HAP-1 (cell line): ENCODE results near the gene TM7SF3.

Experiments used
- DNase-seq, 2 experiments: peaks; one replicate each; pipeline ENCODE4 v3.0.0-alpha.2; 2016 to 2020; ENCODE audit warnings: low spot score in 2 of 2
- H3K27me3 ChIP-seq: fragments of 250-450 bp; sonication (Bioruptor Pico); 2 replicates; pipeline ENCODE4 v1.5.1; 2020; ENCODE audit warnings: low read depth, mild to moderate bottlenecking, moderate library complexity
- H3K36me3 ChIP-seq: fragments of 250-450 bp; sonication (Bioruptor Pico); replicated peaks from 2 replicates; pipeline ENCODE4 v1.5.1; 2020; ENCODE audit warnings: mild to moderate bottlenecking
- H3K4me1 ChIP-seq: fragments of 250-450 bp; sonication (Bioruptor Pico); 2 replicates; pipeline ENCODE4 v1.5.1; 2020; ENCODE audit warnings: mild to moderate bottlenecking
- H3K4me3 ChIP-seq: fragments of 250-450 bp; sonication (Bioruptor Pico); 2 replicates; pipeline ENCODE4 v1.5.1; 2020; ENCODE audit warnings: mild to moderate bottlenecking, moderate library complexity
- H3K9me3 ChIP-seq: fragments of 250-450 bp; sonication (Bioruptor Pico); 2 replicates; pipeline ENCODE4 v1.5.1; 2020; ENCODE audit warnings: mild to moderate bottlenecking, moderate library complexity
- in situ Hi-C: fragments of 300-500 bp; cut with MboI; formaldehyde crosslinking; loops from 3 replicates; pipeline ENCODE4 v1.14.3; 2020; ENCODE audit warnings: low sequenced_read_pairs, inconsistent platforms, mixed read lengths

TM7SF3 gene

GRCh38 chr12:26941215-26941594, 73.0 kb downstream of the TM7SF3 start:
- in situ Hi-C loops = no loop called here
- H3K27me3 ChIP-seq = no peaks in the 10 kb centered on the region
- 0 out of 2 replicates have a peak, but pooled peaks cover 3% of the 10 kb centered on the region for H3K36me3 ChIP-seq
- H3K4me1 ChIP-seq = peaks cover 10% of the 10 kb centered on the region
- no peak for DNase-seq
- H3K4me3 ChIP-seq = no peak overlapping the region
- H3K9me3 ChIP-seq = no peaks in the 10 kb centered on the region; the same call in 1 of the 2 replicates

- H3K4me1 ChIP-seq = peaks cover 10% of the 10 kb centered on the region
- no peak overlapping the region for H3K4me3 ChIP-seq
- DNase-seq = no peak
- H3K36me3 ChIP-seq = 0 out of 2 replicates have a peak, but pooled peaks cover 3% of the 10 kb centered on the region
- in situ Hi-C loops = no loop called here
- H3K27me3 ChIP-seq = no peaks in the 10 kb centered on the region
- H3K9me3 ChIP-seq = no peaks in the 10 kb centered on the region; the same call in 1 of the 2 replicates
Observed at GRCh38 chr12:26940516-26941214, 73.5 kb downstream of the TM7SF3 start.

- H3K4me3 ChIP-seq = peak overlapping the region; percentile 93
- no peak for DNase-seq
- H3K36me3 ChIP-seq = 0 out of 2 replicates have a peak, but pooled peaks cover 3% of the 10 kb centered on the region
- in situ Hi-C loops = no loop called here
- H3K4me1 ChIP-seq = peaks cover 10% of the 10 kb centered on the region
- no peaks in the 10 kb centered on the region for H3K9me3 ChIP-seq
- H3K27me3 ChIP-seq = no peaks in the 10 kb centered on the region
Observed at GRCh38 chr12:26939953-26940352, 74.2 kb downstream of the TM7SF3 start.

DNA sequence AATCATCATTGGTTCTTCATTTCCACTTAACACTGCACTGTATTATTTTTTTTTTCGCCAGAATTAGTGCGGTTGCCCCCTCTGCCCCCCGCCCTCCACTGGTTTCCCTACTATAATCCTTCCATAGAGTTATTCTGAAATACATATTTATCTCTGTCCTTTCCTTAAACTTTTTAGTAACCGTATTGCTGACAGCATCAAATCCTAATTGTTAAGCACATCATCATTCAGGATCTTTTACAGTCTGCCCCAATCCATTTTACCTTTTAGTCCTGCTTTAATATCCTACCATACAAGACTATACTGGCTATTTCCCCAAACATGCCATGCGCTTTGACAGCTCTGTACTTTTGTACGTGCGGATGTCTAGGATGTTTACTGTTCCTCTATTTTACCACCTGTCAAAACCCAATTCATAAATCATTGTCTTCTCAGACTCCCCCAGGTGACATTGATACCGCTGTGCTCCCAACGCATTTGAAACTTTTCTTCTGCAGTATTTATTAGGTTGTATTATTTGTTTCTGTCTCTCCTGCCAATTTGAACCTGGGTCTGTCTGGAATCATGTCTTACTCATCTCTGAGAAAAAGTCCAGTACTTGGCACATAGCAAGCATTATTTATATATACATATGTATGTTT, 74.9 kb downstream of the TM7SF3 start:
- H3K4me1 ChIP-seq = peaks cover 10% of the 10 kb centered on the region
- no peak for DNase-seq

DNA sequence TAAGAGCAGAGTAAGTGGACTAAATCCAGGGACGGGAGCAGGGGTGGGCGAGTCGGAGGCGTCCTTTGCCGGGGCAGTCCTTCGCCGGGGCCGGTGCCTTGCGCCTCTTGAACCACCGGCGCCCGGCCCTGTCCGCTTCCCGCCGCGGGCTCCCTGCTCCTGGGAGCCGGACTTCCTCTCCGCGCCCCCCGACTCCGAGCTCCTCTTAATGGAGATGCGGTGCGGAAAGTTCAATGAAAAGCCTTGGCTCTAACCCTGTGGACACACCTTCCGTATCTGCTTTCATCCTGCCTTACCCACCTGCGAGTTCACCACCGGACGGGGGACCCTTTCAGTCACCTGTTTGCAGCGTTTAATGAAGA, 75.5 kb downstream of the TM7SF3 start:
- in situ Hi-C loops = no loop called here
- no peak for DNase-seq
- Histone ChIP-seq H3K9me3 (no peaks in the 10 kb centered on the region), H3K4me3 (peak overlapping the region; percentile 93), H3K36me3 (peaks cover 3% of the 10 kb centered on the region; the same call in 1 of the 2 replicates), H3K4me1 (peaks cover 10% of the 10 kb centered on the region), H3K27me3 (no peaks in the 10 kb centered on the region)

More for the DNA sequence above, 74.9 kb downstream of the TM7SF3 start:
- Histone ChIP-seq H3K4me3 (peak overlapping the region; percentile 93), H3K36me3 (peaks cover 3% of the 10 kb centered on the region; the same call in 1 of the 2 replicates), H3K27me3 (no peaks in the 10 kb centered on the region), H3K9me3 (no peaks in the 10 kb centered on the region)
- in situ Hi-C loops = no loop called here

GRCh38 chr12:26937863-26938700, 76.1 kb downstream of the TM7SF3 start, which contains the start of the genes FGFR1OP2 and INTS13:
Gene FGFR1OP2, plus strand, starts transcription at chr12:26938470. Its CDS starts 15,689 bp downstream, at chr12:26954159.
Gene INTS13, minus strand, starts transcription at chr12:26937981. Its CDS starts 1,178 bp downstream, at chr12:26936803.
- H3K4me1 ChIP-seq = peaks cover 10% of the 10 kb centered on the region
- H3K27me3 ChIP-seq = no peaks in the 10 kb centered on the region
- H3K9me3 ChIP-seq = no peaks in the 10 kb centered on the region
- DNase-seq = peak; percentile 96 to 100
- H3K36me3 ChIP-seq = peaks cover 3% of the 10 kb centered on the region; the same call in 1 of the 2 replicates
- in situ Hi-C loops = no loop called here
- peak within 1 kb of the TSS; percentile 93 for H3K4me3 ChIP-seq

- no peaks in the 10 kb centered on the region for H3K9me3 ChIP-seq
- in situ Hi-C loops = no loop called here
- no peak for DNase-seq
- H3K4me1 ChIP-seq = peaks cover 10% of the 10 kb centered on the region
- H3K4me3 ChIP-seq = peak overlapping the region; percentile 93
- no peaks in the 10 kb centered on the region for H3K27me3 ChIP-seq
- H3K36me3 ChIP-seq = peaks cover 3% of the 10 kb centered on the region; the same call in 1 of the 2 replicates
Observed at GRCh38 chr12:26937443-26937862, 76.7 kb downstream of the TM7SF3 start.

GRCh38 chr12:26936559-26937442, 77.4 kb downstream of the TM7SF3 start:
- peak overlapping the region; percentile 93 for H3K4me3 ChIP-seq
- H3K4me1 ChIP-seq = peaks cover 10% of the 10 kb centered on the region
- in situ Hi-C loops = no loop called here
- peaks cover 3% of the 10 kb centered on the region; the same call in 1 of the 2 replicates for H3K36me3 ChIP-seq
- H3K9me3 ChIP-seq = no peaks in the 10 kb centered on the region
- no peaks in the 10 kb centered on the region for H3K27me3 ChIP-seq
- DNase-seq = peak in 1 of 2 experiments; percentile 15

DNA sequence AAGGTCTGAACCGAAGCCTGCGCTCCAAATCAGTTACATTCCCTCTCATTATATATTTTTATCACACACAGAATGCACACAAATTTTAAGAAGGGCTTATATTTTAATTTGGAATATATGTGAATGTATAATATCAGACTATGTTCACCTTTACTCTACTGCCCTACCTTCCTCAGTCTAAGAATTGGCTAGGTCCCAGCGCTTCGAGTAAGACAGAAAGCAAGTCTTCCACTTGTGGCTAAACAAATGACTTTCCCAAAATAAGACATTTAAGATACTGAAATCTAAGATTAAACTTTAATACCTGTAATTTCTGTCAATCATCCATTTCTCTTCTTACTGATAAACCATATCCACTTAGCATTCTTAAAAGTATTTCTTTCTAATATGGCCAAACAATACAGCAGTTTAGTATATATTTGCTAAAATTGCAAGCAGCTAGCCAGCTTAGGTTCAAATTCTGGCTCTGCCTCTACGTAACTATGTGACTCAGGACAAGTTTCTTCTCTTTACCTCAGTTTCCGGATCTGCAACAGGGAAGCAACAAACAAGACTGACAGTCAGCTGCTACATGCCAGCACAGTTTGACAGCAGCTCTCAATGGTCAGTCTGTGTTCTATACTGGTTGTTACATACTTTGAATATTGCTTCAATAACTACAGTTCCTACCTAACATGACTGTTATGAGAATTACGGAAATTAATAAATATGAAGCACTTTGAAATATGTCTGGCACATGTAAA, 78.4 kb downstream of the TM7SF3 start:
- peak overlapping the region; percentile 93 for H3K4me3 ChIP-seq
- H3K9me3 ChIP-seq = no peaks in the 10 kb centered on the region
- in situ Hi-C loops = no loop called here
- DNase-seq = no peak
- H3K27me3 ChIP-seq = no peaks in the 10 kb centered on the region
- peaks cover 7% of the 10 kb centered on the region for H3K36me3 ChIP-seq
- H3K4me1 ChIP-seq = peaks cover 10% of the 10 kb centered on the region

GRCh38 chr12:26929590-26929989, 84.6 kb downstream of the TM7SF3 start:
- in situ Hi-C loops = no loop called here

DNA sequence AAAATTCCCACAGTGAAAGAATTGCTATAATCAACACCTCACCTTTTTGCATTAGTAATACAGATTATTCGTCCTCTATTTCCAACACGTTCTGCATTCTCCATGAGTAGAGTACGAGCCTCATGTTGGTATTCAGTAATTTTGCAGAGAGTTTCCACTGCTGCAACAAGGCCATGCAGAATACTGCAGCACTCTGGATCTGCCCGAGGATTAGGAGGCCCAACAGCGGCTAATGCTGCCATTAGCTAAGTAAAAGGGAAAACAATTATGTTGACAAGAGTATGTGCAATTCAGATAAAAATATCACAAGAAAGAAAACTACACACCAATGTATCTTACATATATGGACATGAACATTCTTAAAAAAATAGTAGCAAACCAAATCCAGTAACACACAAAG, 85.5 kb downstream of the TM7SF3 start:
- no peak for DNase-seq
- Histone ChIP-seq H3K4me1 (no peaks in the 10 kb centered on the region; the same call in none of the 2 replicates), H3K9me3 (no peaks in the 10 kb centered on the region), H3K4me3 (no peak overlapping the region), H3K27me3 (no peaks in the 10 kb centered on the region), H3K36me3 (peaks cover 40% of the 10 kb centered on the region)
- in situ Hi-C loops = no loop called here

More at GRCh38 chr12:26929590-26929989, 84.6 kb downstream of the TM7SF3 start:
- H3K4me1 ChIP-seq = no peaks in the 10 kb centered on the region; the same call in none of the 2 replicates
- no peak overlapping the region for H3K4me3 ChIP-seq
- H3K36me3 ChIP-seq = peaks cover 31% of the 10 kb centered on the region
- H3K27me3 ChIP-seq = no peaks in the 10 kb centered on the region
- H3K9me3 ChIP-seq = no peaks in the 10 kb centered on the region
- no peak for DNase-seq
